CD4-positive, alpha-beta memory T cell (primary cell): ENCODE data around the gene CYTH3. TPM values are rescaled to one million over a fixed set of nuclear protein-coding genes. Genes with fewer than 3 reads are reported as not detected.

Experiments
- CTCF ChIA-PET: fragments of 350-600 bp; sonication (Branson Sonifier 250); formaldehyde crosslinking; loops from one replicate; lab custom pipeline; 2021; ENCODE audit warnings: inconsistent platforms; ENCODE audit not compliant: partially characterized antibody; lab: Charles Lee
- POLR2A ChIA-PET: fragments of 350-600 bp; sonication (Branson Sonifier 250); formaldehyde crosslinking; loops from one replicate; lab custom pipeline; 2021; ENCODE audit not compliant: partially characterized antibody; lab: Charles Lee
- DNase-seq, 5 donors: peaks; one replicate each; pipeline versions ENCODE4 v3.0.0 to v3.0.0-alpha.2; 2020 to 2022; ENCODE audit warnings: mixed read lengths in 1 of 5
- H3K27ac ChIP-seq: one replicate; pipeline ENCODE4 v1.7.0; 2013; ENCODE audit warnings: low read depth, low read length
- H3K27me3 ChIP-seq: 2 replicates; pipeline ENCODE4 v1.7.0; 2013; ENCODE audit warnings: mild to moderate bottlenecking, low read length, moderate library complexity; ENCODE audit not compliant: insufficient read depth
- H3K36me3 ChIP-seq: 2 replicates; pipeline ENCODE4 v1.7.0; 2013; ENCODE audit warnings: mild to moderate bottlenecking, low read length, moderate library complexity; ENCODE audit not compliant: insufficient read depth
- H3K4me1 ChIP-seq: 2 replicates; pipeline ENCODE4 v1.7.0; 2013; ENCODE audit warnings: mild to moderate bottlenecking, low read length, moderate library complexity; ENCODE audit not compliant: insufficient read depth
- H3K4me3 ChIP-seq, 2 donors: one replicate each; pipeline ENCODE4 v1.7.0; 2013; ENCODE audit warnings: low read length in 2 of 2, mild to moderate bottlenecking in 1 of 2
- H3K9me3 ChIP-seq, 2 donors: one replicate each; pipeline ENCODE4 v1.7.0; 2013; ENCODE audit warnings: low read length in 2 of 2, control low read depth in 1 of 2; ENCODE audit not compliant: control insufficient read depth in 1 of 2
- H3K27ac Mint-ChIP-seq, 7 donors: one replicate each; pipeline ENCODE4 v1.8.0; 2020 to 2021; ENCODE audit warnings: mixed read lengths in 7 of 7, mild to moderate bottlenecking in 6 of 7, inconsistent platforms in 3 of 7, moderate library complexity in 3 of 7
- H3K27me3 Mint-ChIP-seq, 2 donors: one replicate each; pipeline ENCODE4 v1.8.0; 2020 to 2021; ENCODE audit warnings: mixed read lengths in 2 of 2
- H3K36me3 Mint-ChIP-seq, 2 donors: one replicate each; pipeline ENCODE4 v1.8.0; 2020 to 2021; ENCODE audit warnings: mixed read lengths in 2 of 2, inconsistent platforms in 1 of 2, mild to moderate bottlenecking in 1 of 2
- H3K4me1 Mint-ChIP-seq, 4 donors: one replicate each; pipeline ENCODE4 v1.8.0; 2020 to 2021; ENCODE audit warnings: mixed read lengths in 4 of 4, mild to moderate bottlenecking in 1 of 4
- H3K4me3 Mint-ChIP-seq, 8 donors: one replicate each; pipeline ENCODE4 v1.8.0; 2020 to 2021; ENCODE audit warnings: mixed read lengths in 8 of 8, mild to moderate bottlenecking in 7 of 8, moderate library complexity in 6 of 8, inconsistent platforms in 3 of 8
- H3K9me3 Mint-ChIP-seq, 8 donors: one replicate each; pipeline ENCODE4 v1.8.0; 2020 to 2021; ENCODE audit warnings: mixed read lengths in 8 of 8, mild to moderate bottlenecking in 5 of 8, inconsistent platforms in 3 of 8, moderate library complexity in 1 of 8
- intact Hi-C: fragments of 100-400 bp; cut with micrococcal nuclease; formaldehyde crosslinking; loops from one replicate; pipeline ENCODE4 v1.15.1; 2023
- polyA plus RNA-seq, 2 donors: library from polyadenylated mRNA; unstranded; fragments of 300-500 nt; fragmentation: Illumina TruSeq; gene quantifications; one replicate each; pipeline ENCODE4 v1.2.3, GENCODE V29; 2021
- total RNA-seq, 2 experiments: library from RNA; stranded (reverse); gene quantifications; one replicate each; pipeline ENCODE4 v1.2.3, GENCODE V29; 2021

CYTH3 gene
- total and polyA plus RNA-seq, 4 experiments from 2014 or later = 4.0 to 9.1 (median 7.2) TPM

- H3K27ac Mint-ChIP-seq = peak overlapping the region in 1 of 7 donors; percentile 56
- H3K27ac ChIP-seq = no peak overlapping the region
- no peaks in the 10 kb centered on the region for H3K4me1 ChIP-seq
- intact Hi-C loops = no loop called here
- peaks cover 3 to 8% (median 3%) of the 10 kb centered on the region in 4 donors for H3K4me1 Mint-ChIP-seq
- peaks cover 0 to 3% (median 0%) of the 10 kb centered on the region in 8 donors for H3K9me3 Mint-ChIP-seq
- H3K9me3 ChIP-seq = no peaks in the 10 kb centered on the region
- H3K36me3 ChIP-seq = peaks cover 2% of the 10 kb centered on the region
- ChIA-PET POLR2A (no interaction called here), CTCF (no interaction called here)
- no peaks in the 10 kb centered on the region for H3K27me3 Mint-ChIP-seq
- H3K4me3 Mint-ChIP-seq = no peak overlapping the region
- H3K27me3 ChIP-seq = no peaks in the 10 kb centered on the region
- no peak overlapping the region for H3K4me3 ChIP-seq
- DNase-seq = no peak
- peaks cover 0 to 9% of the 10 kb centered on the region in 2 donors for H3K36me3 Mint-ChIP-seq
These were observed 106.0 kb downstream of the CYTH3 start for GRCh38 chr7:6166443-6166891.

- Mint-ChIP-seq H3K4me3 (no peak overlapping the region), H3K4me1 (peaks cover 3 to 8% (median 5%) of the 10 kb centered on the region in 4 donors), H3K27me3 (no peaks in the 10 kb centered on the region), H3K9me3 (peaks cover 0 to 3% (median 0%) of the 10 kb centered on the region in 8 donors), H3K27ac (no peak overlapping the region), H3K36me3 (peaks cover 0 to 17% of the 10 kb centered on the region in 2 donors)
- H3K27me3 ChIP-seq = no peaks in the 10 kb centered on the region
- H3K9me3 ChIP-seq = no peaks in the 10 kb centered on the region
- H3K27ac ChIP-seq = no peak overlapping the region
- ChIA-PET POLR2A (no interaction called here), CTCF (no interaction called here)
- H3K36me3 ChIP-seq = peaks cover 5% of the 10 kb centered on the region
- intact Hi-C loops = no loop called here
- no peaks in the 10 kb centered on the region for H3K4me1 ChIP-seq
- DNase-seq = no peak
- no peak overlapping the region for H3K4me3 ChIP-seq
These were observed 106.7 kb downstream of the CYTH3 start for GRCh38 chr7:6165521-6166320.

GRCh38 chr7:6165075-6165474 is 107.3 kb downstream of the CYTH3 start:
- Histone ChIP-seq H3K4me1 (no peaks in the 10 kb centered on the region), H3K36me3 (peaks cover 5% of the 10 kb centered on the region), H3K27me3 (no peaks in the 10 kb centered on the region), H3K4me3 (no peak overlapping the region), H3K9me3 (no peaks in the 10 kb centered on the region), H3K27ac (no peak overlapping the region)
- H3K36me3 Mint-ChIP-seq = peaks cover 0 to 22% of the 10 kb centered on the region in 2 donors
- POLR2A ChIA-PET = no interaction called here
- peaks cover 3 to 9% (median 5%) of the 10 kb centered on the region in 4 donors for H3K4me1 Mint-ChIP-seq
- peak overlapping the region in 1 of 7 donors; percentile 77 for H3K27ac Mint-ChIP-seq
- DNase-seq = no peak
- H3K27me3 Mint-ChIP-seq = no peaks in the 10 kb centered on the region
- peaks cover 0 to 3% (median 0%) of the 10 kb centered on the region in 8 donors for H3K9me3 Mint-ChIP-seq
- intact Hi-C loops = no loop called here
- CTCF ChIA-PET = no interaction called here
- H3K4me3 Mint-ChIP-seq = no peak overlapping the region

GRCh38 chr7:6164491-6164890 is 107.9 kb downstream of the CYTH3 start:
- Histone ChIP-seq H3K36me3 (peaks cover 8% of the 10 kb centered on the region), H3K4me1 (no peaks in the 10 kb centered on the region), H3K4me3 (no peak overlapping the region), H3K27ac (no peak overlapping the region), H3K9me3 (no peaks in the 10 kb centered on the region), H3K27me3 (no peaks in the 10 kb centered on the region)
- CTCF ChIA-PET = no interaction called here
- POLR2A ChIA-PET = no interaction called here
- no peak overlapping the region for H3K27ac Mint-ChIP-seq
- peaks cover 3 to 12% (median 6%) of the 10 kb centered on the region in 4 donors for H3K4me1 Mint-ChIP-seq
- no peak overlapping the region for H3K4me3 Mint-ChIP-seq
- no peaks in the 10 kb centered on the region for H3K27me3 Mint-ChIP-seq
- H3K36me3 Mint-ChIP-seq = peaks cover 5 to 25% of the 10 kb centered on the region in 2 donors
- peaks cover 0 to 3% (median 0%) of the 10 kb centered on the region in 8 donors for H3K9me3 Mint-ChIP-seq
- intact Hi-C loops = loop anchor here (5.0 kb wide), 3 partner anchors 108 to 273 kb away; partner anchors contain the start of gene CYTH3
- no peak for DNase-seq

- Mint-ChIP-seq H3K4me3 (no peak overlapping the region), H3K27ac (no peak overlapping the region), H3K4me1 (peaks cover 3 to 12% (median 6%) of the 10 kb centered on the region in 4 donors), H3K36me3 (peaks cover 8 to 29% of the 10 kb centered on the region in 2 donors), H3K9me3 (peaks cover 0 to 3% (median 0%) of the 10 kb centered on the region in 8 donors), H3K27me3 (no peaks in the 10 kb centered on the region)
- ChIA-PET POLR2A (no interaction called here), CTCF (no interaction called here)
- H3K9me3 ChIP-seq = no peaks in the 10 kb centered on the region
- no peak for DNase-seq
- no peak overlapping the region for H3K4me3 ChIP-seq
- intact Hi-C loops = loop anchor here (5.0 kb wide), 3 partner anchors 108 to 273 kb away; partner anchors contain the start of gene CYTH3
- no peak overlapping the region for H3K27ac ChIP-seq
- no peaks in the 10 kb centered on the region for H3K4me1 ChIP-seq
- H3K36me3 ChIP-seq = peaks cover 8% of the 10 kb centered on the region
- H3K27me3 ChIP-seq = no peaks in the 10 kb centered on the region
These were observed 108.4 kb downstream of the CYTH3 start for GRCh38 chr7:6164010-6164409.

GRCh38 chr7:6163402-6163801 is 109.0 kb downstream of the CYTH3 start:
- Histone ChIP-seq H3K4me1 (no peaks in the 10 kb centered on the region), H3K4me3 (no peak overlapping the region), H3K36me3 (peaks cover 10% of the 10 kb centered on the region), H3K9me3 (no peaks in the 10 kb centered on the region), H3K27me3 (no peaks in the 10 kb centered on the region), H3K27ac (no peak overlapping the region)
- H3K4me3 Mint-ChIP-seq = no peak overlapping the region
- intact Hi-C loops = loop anchor here (5.0 kb wide), 3 partner anchors 109 to 274 kb away; partner anchors contain the start of gene CYTH3
- DNase-seq = no peak
- no peaks in the 10 kb centered on the region for H3K27me3 Mint-ChIP-seq
- H3K27ac Mint-ChIP-seq = peak overlapping the region in 2 of 7 donors; percentile 37 to 53
- ChIA-PET CTCF (no interaction called here), POLR2A (no interaction called here)
- H3K9me3 Mint-ChIP-seq = peaks cover 0 to 1% (median 0%) of the 10 kb centered on the region in 8 donors
- peaks cover 3 to 12% (median 6%) of the 10 kb centered on the region in 4 donors for H3K4me1 Mint-ChIP-seq
- peaks cover 9 to 34% of the 10 kb centered on the region in 2 donors for H3K36me3 Mint-ChIP-seq

GRCh38 chr7:6162650-6163366 is 109.6 kb downstream of the CYTH3 start:
- peaks cover 16% of the 10 kb centered on the region for H3K36me3 ChIP-seq
- peaks cover 9 to 40% of the 10 kb centered on the region in 2 donors for H3K36me3 Mint-ChIP-seq
- no peak overlapping the region for H3K4me3 Mint-ChIP-seq
- H3K27ac Mint-ChIP-seq = peak overlapping the region in 2 of 7 donors; percentile 37 to 42
- ChIA-PET POLR2A (no interaction called here), CTCF (interaction anchor here (0.5 to 1.1 kb wide), 2 partner anchors 161 to 1660 kb away, joined by 3 to 4 read pairs; no protein-coding TSS in a partner anchor)
- H3K9me3 ChIP-seq = no peaks in the 10 kb centered on the region
- peaks cover 0 to 1% (median 0%) of the 10 kb centered on the region in 8 donors for H3K9me3 Mint-ChIP-seq
- no peaks in the 10 kb centered on the region for H3K27me3 Mint-ChIP-seq
- intact Hi-C loops = loop anchor here (5.0 kb wide), 3 partner anchors 109 to 274 kb away; partner anchors contain the start of gene CYTH3
- H3K4me3 ChIP-seq = no peak overlapping the region
- H3K4me1 ChIP-seq = no peaks in the 10 kb centered on the region
- H3K4me1 Mint-ChIP-seq = peaks cover 3 to 12% (median 6%) of the 10 kb centered on the region in 4 donors
- no peak overlapping the region for H3K27ac ChIP-seq
- DNase-seq = no peak
- no peaks in the 10 kb centered on the region for H3K27me3 ChIP-seq
